Smooth muscle cell (in vitro differentiated cells): ENCODE measurements around the gene GRIN3A. TPM values are rescaled to one million over a fixed set of nuclear protein-coding genes. Genes with fewer than 3 reads are reported as not detected.

Experiments
- DNase-seq: peaks from one replicate; lab custom pipeline; 2025; ENCODE audit not compliant: unreplicated experiment; lab: John Stamatoyannopoulos, UW
- H2AFZ ChIP-seq: fragments of 200-600 bp; sonication (generic); 2 replicates; pipeline ENCODE4 v1.6.0; 2016; ENCODE audit warnings: antibody characterized with exemption, low read depth, mild to moderate bottlenecking
- H3F3A ChIP-seq: fragments of 200-600 bp; sonication (generic); 2 replicates; pipeline ENCODE4 v1.6.0; 2017; ENCODE audit warnings: antibody characterized with exemption, low read depth
- H3K27ac ChIP-seq: fragments of 200-600 bp; sonication (generic); 2 replicates; pipeline ENCODE4 v1.5.1; 2016; ENCODE audit warnings: low read depth, mild to moderate bottlenecking
- H3K27me3 ChIP-seq: fragments of 200-600 bp; sonication (generic); 2 replicates; pipeline ENCODE4 v1.6.1; 2016; ENCODE audit warnings: low read depth, mild to moderate bottlenecking
- H3K36me3 ChIP-seq: fragments of 200-600 bp; sonication (generic); 2 replicates; pipeline ENCODE4 v1.5.1; 2016; ENCODE audit warnings: low read depth
- H3K4me1 ChIP-seq: fragments of 200-600 bp; sonication (generic); 2 replicates; pipeline ENCODE4 v1.5.1; 2016; ENCODE audit warnings: low read depth
- H3K4me2 ChIP-seq: fragments of 200-600 bp; sonication (generic); 2 replicates; pipeline ENCODE4 v1.6.0; 2016; ENCODE audit warnings: mild to moderate bottlenecking
- H3K4me3 ChIP-seq: fragments of 200-600 bp; sonication (generic); 2 replicates; pipeline ENCODE4 v1.5.1; 2016; ENCODE audit warnings: mild to moderate bottlenecking
- H3K79me2 ChIP-seq: fragments of 200-600 bp; sonication (generic); 2 replicates; pipeline ENCODE4 v1.6.0; 2016; ENCODE audit warnings: low read depth, mild to moderate bottlenecking
- H3K9ac ChIP-seq: fragments of 200-600 bp; sonication (generic); 2 replicates; pipeline ENCODE4 v1.6.0; 2016; ENCODE audit warnings: low read depth
- H3K9me3 ChIP-seq: fragments of 200-600 bp; sonication (generic); replicated peaks from 2 replicates; pipeline ENCODE4 v1.5.1; 2016; ENCODE audit warnings: low read depth
- H4K20me1 ChIP-seq: fragments of 200-600 bp; sonication (generic); 2 replicates; pipeline ENCODE4 v1.6.0; 2016; ENCODE audit warnings: low read depth
- CTCF ChIP-seq: fragments of 200-600 bp; sonication (generic); IDR thresholded peaks from 2 replicates; pipeline ENCODE4 v1.5.1; 2017; ENCODE audit warnings: borderline replicate concordance, mild to moderate bottlenecking, antibody characterized with exemption; ENCODE audit not compliant: insufficient read depth, poor library complexity, severe bottlenecking
- WGBS: methylation state at CpG from one replicate; pipeline ENCODE4 v1.1.7; 2016; ENCODE audit warnings: low lambda C conversion rate; 5-methylcytosine and 5-hydroxymethylcytosine counted together
- polyA plus RNA-seq: library from polyadenylated mRNA; unstranded; fragments of >200 nt; fragmentation: Nextera tagmentation; extraction: Ambion mirVana; gene quantifications from 2 replicates; pipeline ENCODE4 v1.2.1, GENCODE V29; 2016
- total RNA-seq: library from RNA; depleted of rRNA; stranded (reverse); fragments of >200 nt; gene quantifications from 2 replicates; pipeline ENCODE4 v1.2.3, GENCODE V29; 2014

The GRIN3A gene
- total and polyA plus RNA-seq, 2 experiments from 2014 or later = 0.07 TPM; not detected in 1

GRCh38 chr9:101586651-101587050, 151.8 kb downstream of the GRIN3A start:
- no peaks in the 10 kb centered on the region for H3F3A ChIP-seq
- H3K79me2 ChIP-seq = no peaks in the 10 kb centered on the region
- no peaks in the 10 kb centered on the region for H3K27me3 ChIP-seq
- no peaks in the 10 kb centered on the region for H4K20me1 ChIP-seq
- WGBS = 96% methylated on average over 5 of the region's 5 CpGs
- H3K27ac ChIP-seq = no peak overlapping the region
- H2AFZ ChIP-seq = no peak overlapping the region
- H3K4me2 ChIP-seq = no peak overlapping the region
- DNase-seq = no peak
- H3K4me1 ChIP-seq = no peaks in the 10 kb centered on the region
- H3K9me3 ChIP-seq = no peaks in the 10 kb centered on the region
- H3K4me3 ChIP-seq = no peak overlapping the region
- no peak overlapping the region for H3K9ac ChIP-seq
- no peak for TF ChIP-seq CTCF
- H3K36me3 ChIP-seq = no peaks in the 10 kb centered on the region

GRCh38 chr9:101585740-101586139, 152.7 kb downstream of the GRIN3A start:
- Histone ChIP-seq H3K4me3 (no peak overlapping the region), H3K9ac (no peak overlapping the region), H4K20me1 (no peaks in the 10 kb centered on the region), H3K36me3 (no peaks in the 10 kb centered on the region), H3K4me1 (no peaks in the 10 kb centered on the region), H3K79me2 (no peaks in the 10 kb centered on the region), H3K27me3 (no peaks in the 10 kb centered on the region), H3K27ac (no peak overlapping the region), H3K4me2 (no peak overlapping the region), H3K9me3 (no peaks in the 10 kb centered on the region), H3F3A (no peaks in the 10 kb centered on the region), H2AFZ (no peak overlapping the region)
- DNase-seq = no peak
- WGBS = 94% methylated on average over 3 of the region's 3 CpGs
- TF ChIP-seq CTCF = no peak

GRCh38 chr9:101582553-101582952, 155.9 kb downstream of the GRIN3A start:
- Histone ChIP-seq H3K27ac (no peak overlapping the region), H3K4me3 (no peak overlapping the region), H3K4me2 (no peak overlapping the region), H3K9ac (no peak overlapping the region), H3K9me3 (no peaks in the 10 kb centered on the region), H3F3A (no peaks in the 10 kb centered on the region), H4K20me1 (no peaks in the 10 kb centered on the region), H2AFZ (no peak overlapping the region), H3K36me3 (no peaks in the 10 kb centered on the region), H3K79me2 (no peaks in the 10 kb centered on the region), H3K4me1 (no peaks in the 10 kb centered on the region), H3K27me3 (no peaks in the 10 kb centered on the region)
- TF ChIP-seq CTCF = no peak
- DNase-seq = no peak
- WGBS = 69% methylated on average over 1 of the region's 1 CpG

- no peaks in the 10 kb centered on the region for H3F3A ChIP-seq
- H3K4me2 ChIP-seq = no peak overlapping the region
- no peak overlapping the region for H3K9ac ChIP-seq
- no peak overlapping the region for H2AFZ ChIP-seq
- no peak overlapping the region for H3K27ac ChIP-seq
- H3K79me2 ChIP-seq = no peaks in the 10 kb centered on the region
- H3K4me1 ChIP-seq = no peaks in the 10 kb centered on the region
- H3K9me3 ChIP-seq = no peaks in the 10 kb centered on the region
- H3K4me3 ChIP-seq = no peak overlapping the region
- WGBS = 90% methylated on average over 6 of the region's 6 CpGs
- no peaks in the 10 kb centered on the region for H3K36me3 ChIP-seq
- no peaks in the 10 kb centered on the region for H4K20me1 ChIP-seq
- no peaks in the 10 kb centered on the region for H3K27me3 ChIP-seq
- TF ChIP-seq CTCF = no peak
- DNase-seq = no peak
Observed at GRCh38 chr9:101579711-101580545, 158.5 kb downstream of the GRIN3A start.
